GM18519 (cell line): ENCODE measurements around the gene ARL16.

Experiments used
- ATAC-seq: cut with Tn5 transposase; IDR thresholded peaks from one replicate; pipeline ENCODE4 v1.9.1; 2021; ENCODE audit warnings: mild to moderate bottlenecking, moderate library complexity; ENCODE audit not compliant: unreplicated experiment, low FRiP score

ARL16 gene, protein sequence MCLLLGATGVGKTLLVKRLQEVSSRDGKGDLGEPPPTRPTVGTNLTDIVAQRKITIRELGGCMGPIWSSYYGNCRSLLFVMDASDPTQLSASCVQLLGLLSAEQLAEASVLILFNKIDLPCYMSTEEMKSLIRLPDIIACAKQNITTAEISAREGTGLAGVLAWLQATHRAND

DNA sequence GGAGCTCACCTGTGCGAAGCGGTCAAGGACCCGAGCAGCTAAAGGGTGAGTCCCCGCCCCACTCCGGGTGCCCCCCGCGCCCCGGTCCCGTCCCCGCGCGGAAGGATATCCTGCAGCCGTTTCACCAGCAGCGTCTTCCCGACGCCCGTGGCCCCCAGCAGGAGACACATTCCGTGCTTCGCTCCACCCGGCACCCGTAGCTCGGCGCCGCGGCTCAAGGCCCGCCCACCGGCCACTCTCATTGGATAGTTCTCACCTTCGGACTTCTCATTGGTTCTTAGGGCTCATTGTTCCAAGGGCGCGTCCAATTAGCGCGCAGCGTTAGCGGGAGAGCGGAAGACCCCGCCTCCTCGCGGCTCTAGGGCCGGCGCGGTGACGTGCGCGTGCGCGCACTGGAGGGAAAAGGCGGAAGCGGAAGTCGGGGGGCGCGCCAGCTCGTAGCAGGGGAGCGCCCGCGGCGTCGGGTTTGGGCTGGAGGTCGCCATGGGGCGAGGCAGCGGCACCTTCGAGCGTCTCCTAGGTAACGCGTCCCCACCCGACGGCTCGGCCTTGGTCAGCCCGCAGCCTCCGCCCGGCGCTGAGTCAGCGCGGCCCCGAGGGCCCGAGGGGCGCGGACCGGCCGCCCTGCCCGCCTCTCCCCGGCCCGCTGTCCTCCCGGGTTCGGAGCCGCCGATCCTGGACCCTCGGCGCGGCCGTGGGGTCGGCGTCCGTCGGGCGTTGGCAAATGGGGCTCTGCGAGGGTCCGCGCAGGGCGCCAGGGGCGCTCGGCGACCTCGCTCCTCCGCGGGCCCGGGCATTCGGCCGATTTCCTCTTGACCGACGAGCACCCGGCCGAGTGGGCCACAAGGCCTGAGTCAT, at the start of gene ARL16, which contains the start of gene HGS:
TSS of gene ARL16 (minus strand) at position 214 of the 858 bp plus-strand sequence. CDS start at position 170, 44 bp downstream.
TSS of gene HGS (plus strand) at position 428 of the 858 bp plus-strand sequence. CDS start at position 484, 56 bp downstream.
- peak; percentile 89 for ATAC-seq

DNA sequence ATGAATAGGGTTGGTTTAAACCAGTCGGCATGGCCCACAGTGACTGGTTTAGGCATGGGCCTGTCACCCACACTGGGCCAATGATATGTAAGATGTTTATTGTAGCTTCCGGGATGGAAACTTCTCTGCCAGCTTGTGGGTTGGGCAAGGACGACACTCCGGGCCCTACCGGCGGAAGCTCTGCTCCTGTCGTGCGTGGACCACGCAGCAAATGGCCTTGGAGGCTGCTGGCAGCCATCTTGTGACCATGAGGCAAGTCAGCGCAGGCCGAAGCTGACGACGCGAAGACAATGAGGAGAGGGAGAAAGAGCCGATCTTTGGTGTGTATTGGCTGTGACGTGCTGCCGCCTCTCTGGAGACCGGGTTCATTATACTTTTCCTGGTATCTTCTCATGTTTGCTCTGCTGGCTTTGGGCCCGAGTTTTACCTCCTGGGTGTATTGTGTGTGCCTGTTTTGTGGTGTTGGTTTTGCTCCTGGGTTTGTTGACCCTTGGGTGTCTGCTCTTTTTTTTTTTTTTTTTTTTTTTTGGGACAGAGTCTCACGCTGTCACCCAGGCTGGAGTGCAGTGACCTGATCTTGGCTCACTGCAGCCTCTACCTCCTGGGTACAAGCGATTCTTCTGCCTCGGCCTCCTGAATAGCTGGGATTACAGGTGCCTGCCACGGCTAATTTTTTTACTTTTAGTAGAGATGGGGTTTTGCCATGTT, 43.9 kb upstream of the ARL16 start:
- no peak for ATAC-seq

DNA sequence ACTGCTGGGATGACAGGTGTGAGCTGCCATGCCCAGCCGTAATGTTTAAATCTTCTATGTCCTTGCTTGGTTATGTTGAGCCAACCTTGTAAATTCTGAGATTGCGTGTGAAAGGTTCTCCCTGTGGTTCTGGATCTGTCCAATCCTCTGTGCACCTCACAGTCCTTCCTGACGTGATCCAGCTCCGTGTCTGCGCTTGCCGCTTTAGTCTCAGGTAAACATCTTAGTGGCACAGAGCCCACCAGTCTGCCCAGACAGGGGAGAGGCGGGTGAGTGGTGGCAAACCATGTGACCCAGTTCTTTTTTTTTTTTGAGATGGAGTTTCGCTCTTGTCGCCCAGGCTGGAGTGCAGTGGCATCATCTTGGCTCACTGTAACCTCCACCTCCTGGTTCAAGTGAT, 42.4 kb upstream of the ARL16 start:
- ATAC-seq, result no peak

DNA sequence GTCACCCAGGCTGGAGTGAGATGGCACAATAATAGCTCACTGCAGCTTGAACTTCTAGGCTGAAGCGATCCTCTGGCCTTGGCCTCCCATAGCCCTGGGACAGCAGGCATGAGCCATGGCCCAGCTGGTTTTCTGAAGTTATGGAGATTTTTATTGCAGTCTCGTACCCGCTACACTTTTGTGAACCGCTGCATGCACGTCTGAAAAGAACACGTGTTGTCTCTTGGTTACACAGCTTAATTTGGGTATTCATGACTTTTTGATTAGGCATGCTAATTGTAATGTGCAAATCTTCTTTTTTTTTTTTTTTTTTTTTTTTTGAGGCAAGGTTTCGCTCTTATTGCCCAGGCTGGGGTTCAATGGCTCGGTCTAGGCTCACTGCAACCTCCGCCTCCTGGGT, 41.8 kb upstream of the ARL16 start:
- ATAC-seq, result no peak

DNA sequence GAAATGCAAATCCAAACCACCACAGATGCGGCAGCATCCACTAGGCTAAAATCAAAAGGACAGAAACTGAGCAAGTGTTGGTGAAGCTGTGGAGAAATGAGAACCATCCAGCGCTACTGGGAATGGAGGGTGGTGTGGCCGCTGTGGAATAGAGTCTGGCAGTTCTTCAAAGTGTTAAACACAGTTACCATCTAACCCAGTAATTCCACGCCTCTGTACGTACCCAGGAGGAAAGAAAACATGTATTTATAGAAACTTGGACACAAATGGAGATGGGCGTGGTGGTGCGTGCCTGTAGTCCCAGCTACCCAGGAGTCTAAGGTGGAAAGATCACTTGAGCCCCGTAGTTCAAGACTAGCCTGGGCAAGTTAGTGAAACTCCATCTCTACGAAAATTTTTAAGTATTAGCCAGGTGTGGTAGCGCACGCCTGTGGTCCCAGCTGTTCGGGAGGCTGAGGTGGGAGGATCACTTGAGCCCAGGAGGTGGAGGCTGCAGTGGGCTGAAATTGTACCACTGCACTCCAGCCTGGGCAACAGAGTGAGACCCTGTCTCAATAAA, 40.1 kb upstream of the ARL16 start:
- ATAC-seq, result no peak

DNA sequence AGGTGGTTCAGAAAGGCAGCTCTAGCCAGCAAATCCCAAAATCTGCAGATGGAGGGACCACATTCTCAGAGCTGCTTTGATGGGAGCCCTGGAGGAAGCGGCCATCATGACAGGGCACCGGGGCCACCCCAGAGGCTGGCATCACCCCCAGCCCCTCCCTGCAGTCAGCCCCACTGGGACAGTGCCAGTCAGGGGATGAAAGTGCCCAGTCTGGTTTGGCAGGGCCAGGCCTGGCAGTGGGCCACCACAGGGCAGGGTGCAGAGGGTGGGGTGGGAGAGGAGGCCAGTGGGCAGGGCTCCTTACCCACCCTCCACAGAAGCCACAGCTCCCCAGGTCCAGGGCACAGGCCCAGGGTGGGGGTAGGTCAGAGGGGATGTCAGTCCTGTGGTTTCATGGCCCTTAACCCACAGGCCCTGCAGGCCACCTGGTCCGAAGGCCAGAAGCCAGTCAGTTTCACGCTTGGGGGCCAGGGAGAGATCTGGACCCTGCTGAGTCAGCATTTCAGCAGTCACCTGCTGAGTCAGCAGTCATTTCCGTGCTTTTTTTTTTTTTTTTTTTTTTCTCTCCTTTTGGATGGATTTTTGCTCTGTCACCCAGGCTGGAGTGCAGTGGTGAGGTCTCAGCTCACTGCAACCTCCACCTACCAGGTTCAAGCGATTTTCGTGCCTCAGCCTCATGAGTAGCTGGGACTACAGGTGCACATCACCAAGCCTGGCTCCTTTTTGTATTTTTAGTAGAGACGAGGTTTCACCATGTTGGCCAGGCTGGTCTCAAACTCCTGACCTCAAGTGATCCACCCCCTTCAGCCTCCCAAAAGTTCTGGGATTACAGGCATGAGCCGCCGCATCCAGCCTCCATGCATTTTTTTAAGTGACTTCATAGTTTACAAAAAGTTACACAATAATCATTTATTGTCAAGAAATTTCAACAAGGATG, 38.9 kb upstream of the ARL16 start:
- no peak for ATAC-seq

DNA sequence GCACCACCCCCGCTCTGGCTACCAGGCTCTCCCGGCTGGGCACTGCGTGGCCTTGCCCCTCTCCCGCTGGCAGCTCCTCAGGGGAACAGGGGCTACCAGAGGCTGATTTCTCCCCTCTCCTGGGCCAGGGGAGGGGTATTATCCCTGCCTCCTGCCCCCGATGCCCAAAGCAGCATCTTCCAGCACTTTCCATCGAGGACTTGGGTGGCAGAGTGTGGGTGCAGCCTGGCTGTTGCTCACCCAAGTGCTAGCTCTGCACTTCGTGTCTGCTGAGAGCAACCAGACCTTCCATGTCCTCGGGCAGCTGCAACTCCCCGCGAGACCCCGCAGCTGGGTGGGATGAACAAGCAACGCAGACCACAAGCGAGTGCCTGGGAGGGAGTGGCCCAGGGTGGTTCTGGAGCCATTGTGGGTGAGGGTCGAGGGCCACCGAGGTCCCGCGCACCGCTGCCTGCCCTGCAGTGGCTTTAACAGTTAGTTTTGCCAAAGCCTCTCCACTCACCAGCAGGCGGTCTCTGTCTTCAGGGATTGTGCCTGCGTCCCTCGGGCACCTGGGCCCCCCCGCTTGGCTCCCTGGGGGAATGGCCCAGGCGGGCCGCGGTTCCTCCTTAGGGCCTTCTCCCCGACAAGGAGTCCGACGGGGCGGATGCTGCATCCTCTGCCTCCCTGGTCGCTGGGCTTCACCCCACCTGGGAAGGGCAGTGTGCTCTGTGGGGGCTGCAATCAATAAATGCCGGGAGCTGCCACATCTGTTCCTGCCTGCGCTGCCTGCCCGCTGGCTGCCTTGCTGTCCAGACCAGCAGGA, 36.9 kb upstream of the ARL16 start:
- no peak for ATAC-seq

DNA sequence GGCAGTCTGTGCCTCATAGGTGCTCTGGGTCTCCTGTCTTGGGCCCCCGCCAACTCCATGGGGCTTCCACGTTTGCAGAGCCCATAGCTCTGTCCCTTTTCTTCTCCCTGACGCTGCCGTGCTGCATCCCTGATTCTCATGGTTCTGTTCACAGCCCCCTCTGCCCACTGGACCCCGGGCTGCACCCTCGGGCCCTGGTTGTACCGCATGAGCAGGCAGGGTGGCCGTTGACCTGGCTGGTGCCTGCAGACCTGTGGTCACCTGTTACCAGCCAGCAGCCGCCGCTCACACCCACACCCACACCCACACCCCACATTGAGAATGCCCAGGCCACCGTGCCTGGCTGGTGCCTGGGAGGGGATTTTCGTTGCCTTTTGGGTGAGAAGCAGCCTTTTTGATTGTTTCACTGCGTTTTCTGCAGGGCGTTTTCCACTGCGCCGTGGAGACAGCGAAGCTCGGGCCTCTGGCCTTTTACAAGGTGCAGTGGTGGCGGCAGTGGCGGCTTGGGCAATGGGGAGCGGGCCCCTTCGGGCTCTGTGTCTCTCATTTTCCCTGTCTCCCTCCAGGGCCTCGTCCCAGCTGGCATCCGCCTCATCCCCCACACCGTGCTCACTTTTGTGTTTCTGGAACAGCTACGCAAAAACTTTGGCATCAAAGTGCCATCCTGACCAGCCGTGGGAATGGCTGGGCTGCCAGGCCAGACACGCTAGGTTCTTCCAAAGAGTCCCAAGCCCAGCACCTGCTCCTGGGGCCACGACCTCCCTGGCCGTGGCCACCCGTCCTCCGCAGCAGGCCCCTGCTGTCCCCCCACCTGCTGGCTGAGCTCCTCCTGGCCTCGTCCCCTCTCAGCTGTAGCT, 36.0 kb upstream of the ARL16 start:
- no peak for ATAC-seq

DNA sequence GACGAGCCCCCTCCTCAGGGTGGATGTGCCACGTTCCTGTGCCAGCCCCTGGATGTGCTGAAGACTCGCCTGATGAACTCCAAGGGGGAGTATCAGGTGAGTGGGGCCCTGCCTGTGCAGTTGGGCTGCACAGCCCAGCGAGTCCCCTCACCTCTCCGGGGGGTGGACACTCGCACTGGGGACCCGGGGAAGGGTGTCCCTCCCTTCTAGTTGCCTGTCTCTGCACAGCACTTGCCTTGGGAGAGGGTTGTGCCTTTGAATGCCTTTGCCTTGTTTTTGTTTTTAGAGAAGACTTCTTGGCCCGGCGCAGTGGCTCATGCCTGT, 34.1 kb upstream of the ARL16 start:
- no peak for ATAC-seq

DNA sequence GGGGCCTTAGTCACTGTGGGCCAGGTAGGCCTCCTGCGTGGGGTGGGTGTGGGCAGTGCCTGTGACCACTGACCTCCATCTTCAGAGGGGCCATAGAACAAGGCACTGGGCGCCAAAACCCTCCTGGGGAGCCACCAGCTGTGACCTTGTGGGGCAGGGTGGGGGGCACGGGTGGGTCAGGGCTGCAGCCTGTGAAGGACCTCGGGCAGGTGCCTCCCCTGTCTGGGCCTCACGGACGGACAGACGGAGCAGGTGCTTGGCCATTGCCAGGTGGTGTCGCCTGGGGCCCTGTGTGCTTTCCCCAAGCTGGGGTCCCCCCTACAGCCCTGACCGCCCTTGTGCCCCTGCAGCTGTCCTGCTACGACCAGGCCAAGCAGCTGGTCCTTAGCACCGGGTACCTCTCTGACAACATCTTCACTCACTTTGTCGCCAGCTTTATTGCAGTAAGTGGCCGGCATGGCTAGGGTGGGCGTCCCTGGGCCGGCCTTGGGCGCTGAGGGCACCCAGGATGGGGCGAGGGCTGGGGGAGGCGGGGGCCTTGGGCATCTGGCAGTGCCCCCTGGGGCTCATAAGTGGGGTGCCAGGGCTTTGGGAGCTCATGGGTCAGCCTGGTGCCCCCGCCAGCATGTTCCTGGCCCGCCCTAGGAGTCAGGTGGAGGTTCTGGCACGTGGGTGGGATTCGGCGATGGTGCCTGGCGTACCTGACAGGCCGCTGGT, 33.6 kb upstream of the ARL16 start:
- no peak for ATAC-seq

DNA sequence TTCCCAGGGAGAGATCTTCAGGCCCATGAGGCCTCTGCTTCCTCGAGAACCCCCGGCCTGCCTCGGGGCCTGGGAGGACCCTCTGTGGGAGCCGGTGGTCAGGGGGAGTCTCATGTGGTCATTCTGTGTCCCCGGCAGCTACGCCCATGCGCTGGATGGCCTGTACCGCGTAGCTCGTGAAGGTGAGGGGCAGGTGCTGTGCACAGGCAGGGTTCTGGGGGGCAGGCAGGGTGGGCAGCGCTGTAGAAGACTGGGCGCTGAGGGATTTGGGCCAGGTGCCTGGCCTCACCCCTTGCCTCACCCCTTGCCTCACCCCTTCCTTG, 33.0 kb upstream of the ARL16 start:
- ATAC-seq, result no peak

DNA sequence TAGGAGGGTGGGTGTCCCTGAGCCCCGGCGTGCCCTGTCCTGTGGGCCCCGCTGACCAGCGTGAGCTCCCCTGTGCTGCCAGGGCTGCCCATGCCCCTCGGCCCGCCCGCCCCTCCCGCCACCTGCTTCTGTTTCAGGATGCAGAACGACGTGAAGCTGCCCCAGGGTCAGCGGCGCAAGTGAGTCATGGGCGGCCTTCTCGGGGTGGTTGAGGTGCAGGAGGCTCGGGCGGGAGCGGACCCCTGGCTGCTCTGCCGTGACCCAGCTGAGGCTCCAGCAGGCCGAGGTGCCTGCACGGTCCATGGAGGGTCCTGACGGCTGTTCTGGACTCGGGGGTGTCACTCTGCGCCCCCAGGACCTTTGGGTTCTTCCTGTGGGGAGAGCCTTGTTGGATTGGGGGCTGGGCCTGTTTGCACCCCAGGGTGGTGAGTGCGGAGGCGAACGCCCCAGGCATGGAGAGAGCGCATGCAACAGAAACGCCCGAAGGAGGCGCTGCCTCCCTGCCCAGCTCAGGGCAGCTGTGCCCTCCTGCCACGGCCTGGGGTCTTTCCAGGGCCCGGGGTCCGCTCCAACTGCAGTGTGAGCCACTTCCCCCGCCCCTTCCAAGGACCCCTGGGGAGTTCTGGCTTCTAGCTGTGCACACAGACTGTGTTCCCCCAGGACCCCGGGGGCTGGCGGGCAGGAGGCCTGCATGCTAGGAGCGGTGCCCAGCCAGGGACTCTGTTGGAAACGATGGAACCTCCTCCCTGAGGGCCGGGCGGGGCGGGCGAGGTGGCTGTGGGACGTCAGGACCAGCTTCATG, 32.5 kb upstream of the ARL16 start:
- no peak for ATAC-seq

DNA sequence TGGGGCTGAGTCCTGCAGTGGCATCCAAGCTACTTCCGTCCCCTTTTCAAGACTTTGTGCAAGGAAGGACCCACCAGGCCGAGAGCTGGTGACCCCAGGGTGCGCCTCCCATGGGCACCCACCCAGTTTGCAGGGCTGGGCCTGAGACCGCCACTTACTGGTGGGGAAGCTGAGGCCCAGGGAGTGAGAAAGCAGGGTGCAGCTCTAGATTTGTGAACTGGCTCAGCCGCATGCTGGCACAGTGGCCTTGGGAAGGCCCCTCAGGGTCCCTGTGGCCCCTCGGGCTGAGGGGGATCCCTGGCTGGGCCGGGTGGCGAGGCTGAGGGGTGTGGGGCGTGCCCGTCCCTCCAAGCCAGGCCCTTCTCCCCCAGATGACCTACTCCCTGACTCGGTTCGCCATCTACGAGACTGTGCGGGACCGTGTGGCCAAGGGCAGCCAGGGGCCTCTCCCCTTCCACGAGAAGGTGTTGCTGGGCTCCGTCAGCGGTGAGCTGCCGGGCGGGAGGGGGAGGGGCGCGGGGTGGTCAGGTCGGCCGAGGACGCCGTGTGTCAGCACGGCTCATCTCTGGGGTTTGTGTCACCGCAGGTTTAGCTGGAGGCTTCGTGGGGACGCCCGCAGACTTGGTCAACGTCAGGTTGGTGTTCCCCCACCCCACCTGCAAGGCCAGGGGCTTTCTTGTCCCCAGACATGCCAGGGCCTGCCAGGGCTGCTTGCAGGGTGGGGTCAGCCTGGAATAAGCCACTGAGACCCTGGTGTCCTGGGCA, 31.7 kb upstream of the ARL16 start:
- ATAC-seq, result no peak

DNA sequence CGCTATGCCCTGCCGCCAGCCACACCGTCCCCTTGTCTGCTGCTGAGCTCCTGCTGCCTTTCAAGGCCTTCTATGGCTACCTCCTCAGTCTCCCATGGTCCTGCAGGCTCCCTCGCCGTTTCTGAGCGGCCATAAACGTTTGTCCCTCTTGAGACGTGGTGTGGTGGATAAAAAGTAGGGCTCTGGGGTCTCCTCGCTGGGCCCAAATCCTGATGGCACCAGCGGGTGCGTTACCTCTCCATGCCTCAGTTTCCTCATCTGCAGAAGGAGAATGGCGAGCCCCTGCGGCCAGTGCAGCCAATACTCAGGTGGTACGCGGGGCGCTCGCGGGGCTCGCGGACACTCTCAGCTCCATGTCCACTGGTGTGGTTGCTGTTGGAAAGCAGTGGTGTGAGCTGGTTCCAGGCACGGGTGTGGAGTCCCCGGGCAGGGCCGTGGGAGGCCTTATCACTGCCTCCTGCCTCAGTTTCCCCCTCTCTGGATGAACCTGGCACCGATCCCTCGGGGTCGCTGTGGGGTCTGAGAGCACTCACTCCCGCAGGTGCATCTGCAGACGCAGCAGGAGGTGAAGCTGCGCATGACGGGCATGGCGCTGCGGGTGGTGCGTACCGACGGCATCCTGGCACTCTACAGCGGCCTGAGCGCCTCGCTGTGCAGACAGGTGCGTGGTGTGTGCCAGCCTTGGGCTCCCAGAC, 31.0 kb upstream of the ARL16 start:
- no peak for ATAC-seq

DNA sequence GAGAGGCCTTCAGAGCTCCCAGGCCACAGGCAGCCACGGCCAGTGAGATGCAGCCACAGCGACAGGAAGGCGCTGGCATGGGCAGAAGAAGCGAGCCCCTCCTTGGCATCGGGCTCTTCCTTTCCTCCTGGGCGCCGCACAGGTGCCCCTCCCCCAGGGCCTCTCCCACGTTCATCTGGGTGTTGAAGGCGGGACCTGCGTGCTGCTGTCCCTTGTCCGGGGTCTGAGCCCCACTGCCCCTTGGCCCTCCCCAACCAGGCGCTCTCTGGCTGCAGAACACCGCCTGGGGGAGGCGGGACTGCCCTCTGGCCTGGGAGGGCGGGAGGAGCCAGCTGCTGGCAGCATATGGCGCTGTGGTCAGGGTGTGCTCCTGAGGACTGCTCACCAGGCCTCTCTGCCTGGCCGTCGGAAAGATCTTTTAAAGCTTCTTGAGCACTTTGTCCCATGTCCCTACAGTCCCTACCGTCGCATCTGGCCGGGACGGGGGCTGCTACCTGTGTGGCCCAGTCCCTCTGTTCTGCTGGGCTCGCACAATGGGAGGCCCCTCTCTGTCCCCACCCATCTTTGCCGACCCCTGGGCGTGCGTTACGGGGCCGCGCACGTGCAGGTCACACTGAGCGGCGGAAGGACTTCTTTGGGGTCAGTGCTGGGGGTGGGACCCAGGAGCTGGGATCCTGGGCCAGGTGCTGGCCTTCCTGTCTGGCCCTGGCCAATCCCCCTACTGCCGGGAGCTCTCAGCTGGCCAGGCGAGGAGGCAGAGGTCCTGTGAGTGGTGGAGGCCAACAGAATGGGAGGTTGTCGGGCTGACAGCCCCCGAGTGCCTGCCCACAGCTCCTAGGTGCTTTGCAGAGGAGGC, 30.2 kb upstream of the ARL16 start:
- ATAC-seq, result no peak
